AG10803 (cell line): ENCODE results near the gene MICAL2.

Source experiments
- DNase-seq: peaks from one replicate; pipeline ENCODE4 v3.0.0; 2010; ENCODE audit warnings: low read depth
- H3K4me3 ChIP-seq: 2 replicates; pipeline ENCODE4 v1.5.1; 2011; ENCODE audit warnings: mild to moderate bottlenecking, low read length, control low read depth
- TF ChIP-seq, protein P1 (sequence below): conservative IDR thresholded peaks from 2 replicates; pipeline ENCODE4 v1.5.1; 2011; ENCODE audit warnings: mild to moderate bottlenecking, low read length, control low read depth, inconsistent platforms

The MICAL2 gene

DNA sequence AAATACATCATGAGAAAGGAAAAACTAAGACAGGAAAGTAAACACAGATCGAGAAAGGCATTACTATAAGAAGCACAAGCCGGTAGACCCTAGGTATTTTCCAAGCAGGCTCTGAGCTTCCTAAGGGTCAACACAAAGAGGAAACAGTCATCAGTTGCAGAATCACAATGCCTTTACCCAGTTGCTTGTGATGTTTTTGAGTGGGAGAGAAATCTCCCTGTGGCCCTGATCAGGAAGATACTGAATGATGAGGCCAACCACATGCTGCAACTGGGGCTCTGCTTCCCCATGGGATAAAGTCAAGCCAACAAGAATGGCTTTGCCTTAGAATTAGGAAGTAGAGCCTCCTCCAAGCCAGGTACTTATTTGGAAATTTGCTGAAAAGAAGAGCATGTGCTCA lies 132.6 kb downstream of the MICAL2 start:
- DNase-seq: no peak
- TF ChIP-seq, protein P1, sequence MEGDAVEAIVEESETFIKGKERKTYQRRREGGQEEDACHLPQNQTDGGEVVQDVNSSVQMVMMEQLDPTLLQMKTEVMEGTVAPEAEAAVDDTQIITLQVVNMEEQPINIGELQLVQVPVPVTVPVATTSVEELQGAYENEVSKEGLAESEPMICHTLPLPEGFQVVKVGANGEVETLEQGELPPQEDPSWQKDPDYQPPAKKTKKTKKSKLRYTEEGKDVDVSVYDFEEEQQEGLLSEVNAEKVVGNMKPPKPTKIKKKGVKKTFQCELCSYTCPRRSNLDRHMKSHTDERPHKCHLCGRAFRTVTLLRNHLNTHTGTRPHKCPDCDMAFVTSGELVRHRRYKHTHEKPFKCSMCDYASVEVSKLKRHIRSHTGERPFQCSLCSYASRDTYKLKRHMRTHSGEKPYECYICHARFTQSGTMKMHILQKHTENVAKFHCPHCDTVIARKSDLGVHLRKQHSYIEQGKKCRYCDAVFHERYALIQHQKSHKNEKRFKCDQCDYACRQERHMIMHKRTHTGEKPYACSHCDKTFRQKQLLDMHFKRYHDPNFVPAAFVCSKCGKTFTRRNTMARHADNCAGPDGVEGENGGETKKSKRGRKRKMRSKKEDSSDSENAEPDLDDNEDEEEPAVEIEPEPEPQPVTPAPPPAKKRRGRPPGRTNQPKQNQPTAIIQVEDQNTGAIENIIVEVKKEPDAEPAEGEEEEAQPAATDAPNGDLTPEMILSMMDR: no peak
- H3K4me3 ChIP-seq: no peak overlapping the region

DNA sequence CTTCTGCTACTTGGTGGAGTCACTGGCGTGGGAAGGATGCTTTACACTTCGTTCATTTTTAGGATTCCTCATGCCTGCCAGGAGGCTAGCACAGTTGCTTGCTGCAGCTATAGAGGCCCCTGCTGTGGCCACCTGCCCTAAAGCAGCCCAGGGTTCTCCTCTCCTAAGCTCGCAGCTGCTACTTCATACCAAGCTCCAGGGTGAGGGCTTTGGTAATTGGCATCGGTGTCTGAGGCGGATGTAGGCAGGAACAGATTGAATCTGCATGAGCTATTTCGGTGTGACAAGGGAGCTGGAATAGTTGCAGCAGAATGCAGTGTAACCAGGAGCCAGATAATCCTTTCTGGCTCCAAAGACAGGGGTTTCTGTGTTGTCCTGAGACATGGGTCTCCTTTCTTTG lies 133.1 kb downstream of the MICAL2 start:
- no peak for DNase-seq
- H3K4me3 ChIP-seq: no peak overlapping the region
- TF ChIP-seq, protein P1: no peak

DNA sequence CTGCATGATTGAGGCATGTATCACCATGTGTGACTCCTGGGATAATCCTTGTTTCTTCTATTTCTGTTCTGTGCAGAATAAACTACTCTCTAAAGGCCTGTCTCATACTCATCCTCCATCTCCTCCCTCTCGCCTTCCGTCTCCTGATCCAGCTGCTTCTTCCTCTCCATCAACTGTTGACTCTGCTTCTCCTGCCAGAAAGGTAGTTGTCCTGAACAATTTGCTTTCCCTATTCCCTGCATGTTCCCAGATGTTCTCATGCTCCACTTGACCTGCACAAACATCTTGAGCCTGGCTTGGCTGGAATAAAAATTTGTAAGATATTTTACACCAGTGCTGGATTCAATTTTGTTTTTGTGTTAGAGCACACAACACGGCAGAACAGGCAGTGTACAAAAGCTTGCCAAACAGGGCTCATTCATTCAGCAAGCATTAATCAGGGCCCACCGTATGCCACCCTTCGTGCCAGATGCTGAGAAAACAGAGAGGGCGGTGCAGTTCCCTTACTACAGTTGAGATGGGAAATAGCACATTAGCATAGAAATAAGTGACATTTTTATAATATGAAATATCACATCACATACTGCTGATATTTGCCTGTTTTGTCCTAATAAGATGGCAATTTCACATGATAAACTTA lies 133.6 kb downstream of the MICAL2 start:
- no peak for DNase-seq
- no peak overlapping the region for H3K4me3 ChIP-seq
- TF ChIP-seq, protein P1: no peak

DNA sequence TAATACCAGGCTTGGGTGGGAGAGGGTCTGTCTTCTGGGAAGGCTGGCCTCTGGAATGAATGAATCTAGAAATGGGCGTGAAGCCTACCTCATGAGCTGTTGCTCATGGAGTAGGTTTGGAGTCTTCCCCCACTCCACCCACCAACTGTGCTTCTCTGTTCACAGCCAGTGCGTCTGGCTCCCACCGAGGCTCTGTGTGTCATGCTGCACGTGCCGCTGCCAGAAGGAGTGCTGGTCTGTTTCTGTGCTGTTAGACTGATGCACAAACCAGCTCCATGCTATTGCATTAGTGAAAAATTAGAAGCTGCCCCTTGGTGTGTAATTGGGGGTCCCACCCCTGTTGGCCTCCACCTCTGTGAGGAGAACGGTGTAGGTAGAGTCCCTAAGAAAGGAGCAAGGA lies 134.7 kb downstream of the MICAL2 start:
- TF ChIP-seq, protein P1: no peak
- H3K4me3 ChIP-seq: no peak overlapping the region
- DNase-seq: no peak

DNA sequence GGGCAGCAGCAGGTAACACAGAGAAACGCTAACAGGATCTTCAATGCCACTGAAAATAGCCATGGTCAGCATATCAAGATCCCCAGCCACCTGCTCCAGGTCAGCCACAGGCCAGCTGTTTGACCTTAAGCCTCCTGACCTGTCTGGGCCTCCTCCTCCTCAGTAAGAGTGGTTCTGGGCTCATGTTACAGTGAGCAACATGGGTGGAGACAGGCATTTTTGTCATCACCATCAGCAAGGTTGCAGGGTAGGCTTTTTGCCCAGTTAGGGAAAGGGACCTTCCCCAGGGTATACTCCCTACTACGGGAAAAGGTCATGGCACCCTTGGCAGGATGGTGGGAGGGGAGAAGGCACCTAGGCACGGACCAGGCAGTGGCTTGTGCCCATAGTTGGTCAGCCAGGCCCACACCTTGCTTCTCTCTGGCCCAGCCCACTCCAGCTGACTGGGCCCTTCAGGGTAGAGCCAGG lies 135.2 kb downstream of the MICAL2 start:
- no peak for DNase-seq
- H3K4me3 ChIP-seq: no peak overlapping the region
- TF ChIP-seq, protein P1: no peak

DNA sequence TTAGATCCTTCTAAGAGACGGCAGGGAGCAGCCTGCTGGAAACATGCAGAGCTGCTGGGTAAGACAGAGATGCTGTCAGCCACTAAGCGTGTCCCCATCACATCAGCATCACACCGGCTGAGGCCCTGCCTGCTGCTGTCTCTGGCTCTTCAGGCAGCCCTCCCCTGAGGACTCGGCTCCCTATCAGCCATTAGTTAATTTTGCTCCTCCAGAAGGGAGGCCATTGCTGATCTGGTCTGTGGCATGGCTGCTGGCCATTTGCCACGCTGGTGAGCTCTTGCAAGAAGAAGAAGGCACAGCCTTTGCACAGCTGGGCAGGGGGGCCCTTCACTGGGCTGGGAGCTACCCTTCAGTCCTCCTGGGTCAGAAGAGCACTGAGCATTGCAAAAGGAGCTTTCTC lies 135.8 kb downstream of the MICAL2 start:
- DNase-seq: no peak
- H3K4me3 ChIP-seq: no peak overlapping the region
- TF ChIP-seq, protein P1: no peak

DNA sequence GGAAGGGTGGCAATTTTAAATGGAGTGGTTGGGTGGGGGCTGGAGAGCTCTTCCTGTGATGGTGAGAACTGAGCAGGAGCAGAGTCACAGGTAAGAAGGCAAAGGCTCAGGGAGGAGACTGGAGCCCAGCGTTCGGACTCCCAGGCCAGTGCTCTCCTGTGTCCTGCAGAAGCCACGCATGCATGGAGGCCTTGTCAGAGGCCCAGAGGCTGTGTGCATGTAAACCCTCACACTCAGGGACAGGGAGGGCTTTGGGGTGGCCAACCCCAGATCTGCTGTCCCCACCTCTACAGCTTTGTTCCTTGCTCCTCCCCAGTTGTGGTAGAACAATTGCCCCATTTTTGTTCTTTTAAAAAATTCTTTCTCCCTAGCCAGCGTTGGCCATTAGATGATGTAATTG lies 136.6 kb downstream of the MICAL2 start:
- DNase-seq: no peak
- H3K4me3 ChIP-seq: no peak overlapping the region
- TF ChIP-seq, protein P1: no peak
